ENCODE measurements around the gene SLC1A3. TPM values are rescaled to one million over a fixed set of nuclear protein-coding genes. Genes with fewer than 3 reads are reported as not detected.
"Not testable (repeated sequence)": the region's sequence is repeated elsewhere in the genome, so short reads cannot be mapped to it uniquely, and the experiment has no call there.

The SLC1A3 gene
- not detected in 2 replicates for total RNA-seq

DNA sequence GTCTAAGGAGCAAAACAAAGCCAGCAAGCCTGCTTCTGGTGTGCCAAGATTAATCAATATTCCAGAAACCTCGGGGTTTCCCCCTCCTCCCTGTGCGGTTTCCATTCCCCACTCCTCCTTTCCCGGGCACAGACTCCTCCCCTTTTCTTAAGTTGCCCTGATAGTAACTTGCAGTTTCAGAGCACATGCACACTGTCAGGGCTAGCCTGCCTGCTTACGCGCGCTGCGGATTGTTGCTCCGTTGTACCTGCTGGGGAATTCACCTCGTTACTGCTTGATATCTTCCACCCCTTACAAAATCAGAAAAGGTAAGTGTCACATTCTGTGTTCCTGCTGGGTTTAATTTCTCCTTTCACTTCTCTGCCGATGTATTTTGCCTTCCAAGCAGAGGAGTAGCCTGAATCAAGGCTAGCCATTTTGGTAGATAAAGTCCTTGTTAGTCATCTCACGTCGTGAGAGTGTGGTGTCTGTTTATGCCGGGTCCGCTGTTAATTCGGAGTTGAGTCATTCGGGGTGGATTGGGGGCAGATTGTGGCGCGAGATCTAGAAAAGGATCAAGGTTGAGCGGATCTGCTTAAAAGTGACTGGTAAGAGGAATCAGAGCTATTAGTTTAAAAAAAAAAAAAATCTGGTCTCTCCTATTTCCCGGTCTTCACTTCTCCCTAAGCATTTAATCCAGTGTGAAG lies at the start of gene SLC1A3:
Gene SLC1A3, plus strand, starts transcription at position 179 of the 686 bp plus-strand sequence. CDS start 1,818 bp downstream, outside the sequence.
- intact Hi-C loops (cut with micrococcal nuclease) = no loop called here

DNA sequence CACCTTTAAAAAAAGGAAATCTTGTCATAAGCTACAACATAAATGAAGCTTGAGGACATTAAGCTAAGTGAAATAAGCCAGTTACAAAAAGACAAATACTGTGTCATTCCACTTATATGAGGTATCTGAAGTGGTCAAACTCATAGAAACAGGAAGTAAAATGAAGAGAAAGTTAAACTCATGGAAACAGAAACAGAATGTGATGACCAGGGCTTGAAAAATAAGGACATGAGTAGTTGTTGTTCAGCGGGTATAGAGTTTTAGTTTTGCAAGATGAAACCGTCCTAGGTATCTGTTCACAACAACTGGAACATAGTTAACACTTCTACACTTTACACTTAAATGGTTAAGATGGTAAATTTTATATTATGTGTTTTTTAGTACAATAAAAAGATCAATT lies 47.8 kb upstream of the SLC1A3 start:
- intact Hi-C loops (cut with micrococcal nuclease) = no loop called here

DNA sequence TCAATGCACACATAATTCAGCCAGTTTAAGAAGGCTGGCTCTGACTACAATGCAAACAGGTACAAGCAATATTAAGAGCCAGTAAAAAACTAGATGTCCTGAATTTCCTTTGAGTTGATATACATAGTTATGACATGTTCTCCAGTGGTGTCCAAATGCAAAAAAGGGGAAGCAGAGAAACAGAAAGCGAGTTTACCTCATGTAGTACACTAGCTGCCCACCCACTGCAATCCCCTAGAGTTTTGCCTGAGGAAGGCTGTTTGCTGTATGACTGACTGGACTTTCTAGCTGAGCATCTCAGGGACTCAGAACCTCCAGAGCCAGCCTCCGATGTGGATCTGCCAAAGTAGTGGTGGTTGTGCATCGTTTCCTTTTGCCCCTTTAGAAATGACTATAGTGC lies 44.8 kb upstream of the SLC1A3 start:
- intact Hi-C loops (cut with micrococcal nuclease) = no loop called here

DNA sequence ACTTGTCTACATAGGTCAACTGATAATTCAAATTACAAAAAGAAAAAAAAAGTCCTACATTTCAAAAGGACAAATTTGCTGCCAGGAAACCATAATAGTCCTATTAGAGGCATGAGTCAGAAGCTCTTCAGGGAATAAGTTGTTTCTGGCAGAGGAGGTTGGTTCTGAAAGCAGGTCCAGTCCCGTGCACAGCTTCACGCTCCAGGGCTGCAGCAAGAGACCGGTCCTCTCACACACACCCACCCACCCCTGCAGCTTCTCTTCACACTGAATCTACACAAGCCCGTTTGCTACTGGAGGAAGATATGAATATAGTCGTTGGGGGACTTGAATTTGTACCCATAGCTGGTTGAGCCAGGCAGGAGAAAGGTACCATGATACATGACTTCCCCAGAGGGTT lies 36.9 kb upstream of the SLC1A3 start:
- intact Hi-C loops (cut with micrococcal nuclease) = no loop called here

DNA sequence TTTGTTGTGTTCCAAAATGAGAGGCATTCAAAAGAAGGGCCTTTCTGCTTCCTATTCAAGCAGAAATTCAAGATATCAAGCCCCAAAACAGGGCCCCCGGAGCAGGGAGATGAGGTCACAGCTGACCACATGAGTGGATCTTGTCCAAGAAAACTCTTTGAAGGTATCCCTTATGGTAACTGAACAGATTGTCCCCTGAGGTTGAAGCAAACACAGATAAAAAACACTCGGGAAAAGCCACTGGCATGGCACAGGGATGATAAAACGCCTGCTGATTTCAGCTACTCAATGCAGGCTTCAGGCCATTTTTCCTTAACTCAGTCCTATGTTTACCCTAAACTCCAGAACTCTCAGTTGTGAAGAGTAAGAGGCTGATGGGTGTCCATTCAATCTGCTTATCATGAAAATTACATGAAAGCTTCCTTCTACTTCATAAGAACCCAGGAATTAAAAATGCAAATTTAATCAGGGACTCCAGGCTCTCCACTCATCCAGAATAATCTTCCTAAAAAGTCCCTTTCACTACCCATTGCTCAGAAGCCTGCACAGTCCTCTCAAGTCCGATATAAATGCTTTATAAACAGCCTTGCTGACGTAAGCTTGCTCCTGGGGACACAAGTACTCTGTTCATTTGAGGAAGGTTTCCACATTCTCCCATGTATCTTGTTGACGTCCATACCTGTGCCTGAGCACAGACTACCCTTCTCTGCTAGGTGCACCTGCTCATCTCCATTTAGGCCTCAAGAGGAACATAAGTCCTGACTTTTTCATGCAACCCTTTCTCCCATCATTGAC lies 35.9 kb upstream of the SLC1A3 start:
- intact Hi-C loops (cut with micrococcal nuclease) = no loop called here

DNA sequence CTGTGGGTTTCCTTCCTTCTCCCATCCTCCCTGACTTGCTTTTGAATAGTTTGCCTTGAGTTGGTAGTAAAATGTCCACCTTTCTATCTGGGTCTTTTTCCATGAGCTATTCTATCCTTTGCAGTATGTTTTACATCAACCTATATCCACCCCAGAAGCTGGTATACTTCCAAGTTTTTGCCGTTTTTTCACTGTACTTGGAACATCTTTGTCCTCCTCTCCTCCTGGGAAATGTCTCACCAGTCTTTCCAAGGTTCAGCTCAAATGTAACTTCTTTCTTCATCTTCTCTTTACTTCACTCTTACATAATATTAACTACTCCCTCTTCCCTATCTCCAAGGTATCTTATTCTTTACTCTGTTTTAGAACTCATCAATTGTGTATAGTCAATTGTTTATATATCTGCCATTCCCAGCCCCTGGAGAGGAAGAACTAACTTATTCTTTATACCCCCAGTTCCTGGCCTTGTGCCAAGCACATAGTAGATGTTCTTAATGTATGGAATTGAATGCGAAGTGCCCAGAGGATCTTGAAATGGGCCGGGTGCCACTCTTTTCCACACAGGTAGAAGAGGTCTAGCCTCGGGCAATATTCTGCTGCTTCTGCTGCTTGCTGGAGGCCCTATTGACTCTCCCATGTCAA lies 34.9 kb upstream of the SLC1A3 start:
- intact Hi-C loops (cut with micrococcal nuclease) = no loop called here

DNA sequence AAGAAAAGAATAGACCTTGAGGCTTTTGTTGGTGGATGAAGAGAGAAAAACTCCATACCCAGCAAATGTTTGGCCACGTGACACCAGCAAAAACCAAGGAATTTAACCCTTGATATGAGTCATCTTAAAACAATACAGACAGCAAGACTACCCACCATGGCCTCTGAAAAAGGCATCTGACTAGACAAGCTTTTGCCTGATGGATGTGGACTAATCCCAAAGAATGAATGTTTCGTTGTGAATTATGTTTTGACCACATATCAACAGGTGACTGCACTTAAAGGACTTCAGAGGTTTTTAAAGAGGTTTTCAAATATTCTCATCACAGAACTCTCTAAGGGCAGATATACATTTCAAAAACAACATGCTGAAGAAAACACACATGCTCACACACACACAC lies 33.0 kb upstream of the SLC1A3 start:
- intact Hi-C loops (cut with micrococcal nuclease) = no loop called here

DNA sequence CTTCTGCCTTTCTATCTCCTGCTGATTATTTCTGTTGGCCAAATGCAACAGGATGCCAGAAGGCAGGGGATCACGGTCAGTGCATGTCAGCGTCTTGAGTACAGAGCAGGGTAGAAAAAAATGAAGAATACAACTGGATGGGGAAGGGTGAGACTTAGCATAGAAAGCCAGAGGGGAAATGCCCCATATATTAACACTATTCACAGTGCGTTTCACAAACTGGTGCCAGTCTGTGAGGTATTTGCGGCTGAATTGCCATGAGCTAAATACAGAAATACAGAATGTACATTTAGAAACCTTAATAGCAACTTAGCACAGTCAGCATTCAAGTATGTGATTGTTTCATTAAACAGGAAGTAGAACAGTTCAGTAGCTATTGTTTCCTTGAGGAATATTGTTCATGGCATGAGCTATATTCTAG lies 31.0 kb upstream of the SLC1A3 start:
- intact Hi-C loops (cut with micrococcal nuclease) = no loop called here

DNA sequence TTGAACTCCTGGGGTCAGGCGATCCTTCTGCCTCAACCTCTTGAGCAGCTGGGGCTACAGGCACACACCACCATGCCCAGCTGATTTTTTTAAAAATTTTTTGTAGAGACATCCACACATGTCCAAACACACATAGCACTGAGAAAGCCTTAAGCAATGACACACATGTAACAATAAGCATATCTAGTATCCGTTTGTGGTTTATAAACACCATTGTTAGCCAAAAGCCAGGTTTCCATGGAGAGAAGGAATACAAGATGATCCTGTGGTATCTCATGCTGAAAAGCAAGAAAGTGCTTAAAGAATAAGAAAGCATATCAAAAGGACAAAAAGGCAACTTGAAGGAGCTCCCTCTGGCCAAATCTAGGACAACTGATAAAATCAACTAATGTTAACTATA lies 29.7 kb upstream of the SLC1A3 start:
- intact Hi-C loops (cut with micrococcal nuclease) = no loop called here

DNA sequence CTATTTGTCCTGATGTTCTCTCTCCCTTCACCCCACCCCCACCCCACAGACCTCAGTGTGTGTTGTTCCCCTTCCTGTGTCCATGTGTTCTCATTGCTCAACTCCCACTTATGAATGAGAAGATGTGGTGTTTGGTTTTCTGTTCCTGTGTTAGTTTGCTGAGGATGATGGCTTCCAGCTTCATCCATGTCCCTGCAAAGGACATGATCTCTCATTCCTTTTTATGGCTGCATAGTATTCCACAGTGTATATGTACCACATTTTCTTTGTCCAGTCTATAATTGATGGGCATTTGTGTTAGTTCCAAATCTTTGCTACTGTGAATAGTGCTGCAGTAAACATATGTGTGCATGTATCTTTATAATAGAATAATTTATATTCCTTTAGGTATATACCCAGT lies 26.5 kb upstream of the SLC1A3 start:
- intact Hi-C loops (cut with micrococcal nuclease) = not testable (repeated sequence)

DNA sequence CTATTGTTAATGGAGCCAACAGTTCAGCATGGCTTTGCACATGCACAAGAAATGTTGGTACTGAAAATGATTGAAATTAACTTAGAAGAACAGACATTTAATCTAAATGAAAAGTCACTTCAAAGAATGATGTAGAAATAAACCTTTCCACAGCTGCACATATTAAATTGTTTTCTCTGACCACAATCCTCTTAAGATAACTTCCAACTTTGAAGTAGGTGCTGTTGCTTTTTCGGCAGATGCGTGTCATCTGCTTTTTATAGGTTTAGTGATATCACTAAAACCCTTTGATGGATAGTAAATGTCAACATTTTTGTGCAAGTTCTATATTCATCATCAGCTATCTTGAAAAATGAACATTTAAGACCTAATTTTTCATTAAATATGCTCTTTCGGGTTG lies 25.3 kb upstream of the SLC1A3 start:
- intact Hi-C loops (cut with micrococcal nuclease) = no loop called here

DNA sequence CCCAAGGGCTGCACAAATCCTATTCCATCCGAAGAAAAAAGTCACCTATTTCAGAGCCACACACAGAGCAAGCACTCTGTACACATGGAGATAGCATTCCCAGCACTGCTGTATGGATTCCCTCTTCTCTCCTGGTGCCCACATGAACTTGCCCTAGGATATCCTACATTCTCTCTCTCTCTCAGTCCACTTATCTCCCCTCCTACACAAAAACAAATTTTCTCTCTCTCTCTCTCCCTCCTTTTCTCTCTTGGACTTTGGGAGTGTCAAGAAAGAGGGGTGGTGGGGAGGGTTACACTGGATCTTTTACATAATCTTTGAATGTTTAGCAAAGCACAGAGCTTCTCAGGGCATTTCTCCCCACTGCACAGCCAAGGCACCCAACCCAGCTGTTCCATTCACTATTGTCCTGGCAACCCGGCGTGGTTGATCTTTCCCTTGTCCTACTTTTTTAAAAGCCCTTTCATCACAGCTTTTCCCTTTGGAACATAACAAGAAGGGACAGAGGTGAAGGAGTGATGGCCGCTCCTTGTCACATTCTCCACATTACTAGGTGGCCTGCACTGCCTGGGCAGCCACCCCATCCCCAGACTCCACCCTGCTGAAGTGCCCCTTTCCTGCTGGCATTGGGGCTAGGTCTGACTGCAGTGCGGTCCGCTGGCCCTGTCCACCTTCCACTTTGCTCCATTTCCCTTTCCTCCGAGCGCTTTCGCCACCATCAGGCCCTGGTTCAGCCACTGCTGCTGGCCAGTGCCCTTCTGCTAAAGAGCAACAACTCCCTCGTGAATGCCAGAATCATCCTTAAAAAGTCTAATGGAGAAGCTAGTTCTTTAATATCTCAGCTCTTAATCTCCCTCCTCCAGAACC lies 22.2 kb upstream of the SLC1A3 start:
- intact Hi-C loops (cut with micrococcal nuclease) = no loop called here

DNA sequence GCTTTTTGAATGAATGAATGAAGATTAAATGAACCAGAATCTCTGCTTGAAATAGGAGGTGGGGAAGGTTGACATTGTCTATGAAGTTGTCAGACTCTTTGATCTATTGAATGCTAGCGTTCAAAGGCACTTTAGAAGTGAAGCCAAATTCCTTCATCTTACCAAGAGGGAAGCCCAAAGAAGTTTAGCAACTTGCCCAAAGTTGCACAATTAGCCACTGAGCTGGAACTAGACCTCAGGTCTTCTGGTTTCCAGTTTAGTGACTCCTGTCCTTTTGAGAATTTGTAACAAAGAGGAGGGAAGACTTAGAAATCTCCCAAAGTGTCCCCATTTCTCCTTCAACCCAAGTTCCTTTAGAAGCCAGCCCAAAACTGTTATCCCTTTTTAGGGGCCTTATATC lies 20.7 kb upstream of the SLC1A3 start:
- intact Hi-C loops (cut with micrococcal nuclease) = no loop called here

DNA sequence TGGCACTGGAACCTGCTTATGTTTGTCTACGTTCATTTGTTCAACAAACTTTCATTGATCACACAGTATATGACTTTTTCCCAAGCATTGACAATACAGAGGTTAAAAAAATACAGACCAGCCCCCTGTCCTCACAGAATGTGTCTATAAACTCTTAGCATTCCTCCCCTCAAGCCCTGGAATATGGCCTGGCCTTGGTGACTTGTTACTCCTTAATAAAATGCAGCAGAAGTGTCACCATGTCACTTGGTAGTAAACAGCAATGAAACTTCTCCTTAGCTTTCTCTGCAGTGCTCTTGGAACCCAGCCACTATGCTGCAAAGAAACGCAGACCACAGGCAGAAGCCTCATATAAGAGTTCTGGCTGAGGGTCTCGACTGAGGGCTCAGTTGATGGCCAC lies 19.1 kb upstream of the SLC1A3 start:
- intact Hi-C loops (cut with micrococcal nuclease) = no loop called here

DNA sequence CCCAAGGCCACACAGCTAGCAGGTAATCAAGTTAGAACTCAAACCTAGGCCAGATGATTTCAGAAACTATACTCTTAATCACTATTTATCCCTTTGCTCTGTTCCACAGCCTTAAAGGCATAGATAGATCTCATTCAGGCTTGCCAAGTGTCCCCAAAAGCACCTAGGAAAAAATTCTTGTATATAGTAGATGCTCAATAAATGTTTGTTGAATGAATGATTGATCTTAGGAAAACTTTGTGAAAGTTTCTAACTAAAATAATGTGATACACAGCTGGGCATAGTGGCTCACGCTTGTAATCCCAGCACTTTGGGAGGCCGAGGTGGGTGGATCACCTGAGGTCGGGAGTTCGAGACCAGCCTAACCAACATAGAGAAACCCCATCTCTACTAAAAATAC lies 16.7 kb upstream of the SLC1A3 start:
- intact Hi-C loops (cut with micrococcal nuclease) = not testable (repeated sequence)

DNA sequence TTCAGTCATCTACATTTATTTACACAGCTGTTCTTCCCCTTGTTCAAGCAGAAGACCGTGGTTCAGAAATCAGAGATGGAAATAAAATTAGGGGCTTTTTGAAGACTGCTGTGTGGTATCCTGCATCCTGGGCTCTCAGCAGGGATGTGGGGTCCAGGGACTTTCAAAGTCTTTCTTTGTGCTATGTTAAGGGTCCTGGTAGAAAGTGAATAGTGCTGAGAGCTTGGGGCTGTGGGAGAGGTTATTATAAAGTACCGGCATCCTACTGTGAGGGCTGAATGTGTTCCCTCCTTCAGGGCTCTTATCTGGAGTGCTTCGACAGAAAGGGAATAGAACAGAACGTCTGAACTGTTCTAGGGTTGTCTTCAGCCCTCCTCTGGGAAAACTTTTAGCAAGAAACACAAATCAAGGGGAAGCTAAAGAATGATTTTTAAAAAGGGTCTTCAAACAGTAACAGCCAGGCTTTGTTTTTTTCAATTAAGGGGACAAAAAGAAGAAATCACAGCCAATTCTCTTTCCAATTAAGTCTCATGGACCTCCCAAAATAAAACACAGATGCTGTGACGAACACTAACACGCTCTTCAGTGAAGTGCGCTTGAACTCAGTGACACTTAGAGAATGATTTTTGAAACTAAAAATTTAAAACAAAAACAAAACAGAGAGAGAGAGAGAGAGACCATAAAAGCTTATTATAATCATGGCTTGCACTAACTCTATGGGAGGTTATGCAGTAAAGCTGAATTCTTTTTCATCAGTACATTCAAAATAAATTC lies 15.7 kb upstream of the SLC1A3 start:
- intact Hi-C loops (cut with micrococcal nuclease) = no loop called here

DNA sequence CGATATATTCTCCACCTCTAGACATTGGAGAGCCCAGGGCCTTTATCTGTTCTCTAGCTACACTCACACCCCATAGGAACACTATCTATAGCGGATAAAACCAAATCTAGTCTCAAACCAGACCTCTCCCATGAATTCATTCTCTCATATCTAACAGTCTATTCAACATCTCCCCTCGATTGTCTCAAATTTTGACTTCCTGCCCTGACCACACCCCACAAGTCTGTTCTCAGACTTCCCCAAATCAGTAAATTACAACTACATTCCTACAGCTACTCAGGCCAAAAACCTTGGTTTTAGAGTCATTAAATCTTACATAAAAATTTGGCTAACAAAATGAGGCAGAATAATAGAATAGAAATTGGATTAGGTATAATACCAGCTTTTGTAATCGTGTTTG lies 12.5 kb upstream of the SLC1A3 start:
- intact Hi-C loops (cut with micrococcal nuclease) = no loop called here

DNA sequence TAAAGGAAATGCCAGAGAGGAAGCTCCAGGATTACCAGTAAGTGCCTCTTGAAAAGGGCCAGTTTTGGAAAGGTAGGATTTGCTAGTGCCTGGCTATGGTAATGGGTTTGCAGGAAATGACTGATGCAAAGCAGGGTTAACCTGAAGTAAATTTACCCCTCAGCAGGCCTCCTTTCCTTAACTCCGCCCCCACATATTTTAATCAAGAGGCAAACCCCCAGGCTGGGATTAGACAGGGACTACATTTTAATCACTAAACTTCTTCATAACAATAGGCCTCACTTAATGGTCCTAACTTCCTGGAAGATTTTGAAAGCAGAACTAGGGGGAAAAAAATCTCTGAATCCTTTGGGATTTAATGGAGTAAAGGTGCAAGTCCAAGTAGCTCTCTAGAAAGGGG lies 10.2 kb upstream of the SLC1A3 start:
- intact Hi-C loops (cut with micrococcal nuclease) = no loop called here

DNA sequence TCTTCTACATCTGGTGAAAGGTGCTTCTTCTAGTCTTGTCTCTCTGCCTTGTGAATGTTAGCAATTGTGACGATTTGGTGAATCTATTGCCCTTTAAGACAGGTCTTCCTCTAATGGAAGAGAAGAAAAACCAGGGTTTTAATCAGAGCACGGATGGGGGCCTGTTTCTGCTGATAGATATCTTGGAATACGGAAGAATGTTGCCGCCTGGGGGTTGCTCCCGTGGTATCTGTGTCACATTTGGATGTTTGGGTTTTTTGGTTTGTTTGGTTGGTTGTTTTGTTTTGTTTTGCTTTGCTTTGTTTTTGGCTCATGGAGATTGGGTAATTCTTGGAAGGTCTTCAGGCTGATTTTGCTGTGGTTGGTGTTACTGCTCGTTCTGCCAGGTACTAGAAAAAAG lies 9.7 kb upstream of the SLC1A3 start:
- intact Hi-C loops (cut with micrococcal nuclease) = no loop called here

DNA sequence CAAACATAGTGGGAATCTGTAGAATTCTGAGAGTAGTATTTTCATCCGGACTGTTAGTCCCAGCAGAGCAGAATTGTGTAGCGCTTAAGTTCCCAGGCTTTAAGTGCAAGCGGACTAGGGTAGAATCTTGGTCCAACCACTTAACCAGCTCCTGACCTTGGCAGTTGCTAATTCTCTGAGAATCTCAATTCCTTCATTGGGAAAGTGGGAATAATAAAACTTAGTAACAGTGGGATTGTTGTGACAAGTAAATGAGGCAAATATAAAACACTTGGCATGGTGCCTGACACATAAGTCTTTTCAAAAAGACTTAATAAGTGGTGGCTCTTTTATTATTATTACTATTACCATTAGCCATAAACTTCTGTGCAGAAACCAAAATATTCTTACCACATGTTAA lies 8.4 kb upstream of the SLC1A3 start:
- intact Hi-C loops (cut with micrococcal nuclease) = no loop called here

Data from T-helper 2 cell treated with Interferon-gamma antibody and Interleukin-4, amounts not matched to agents 100 ng/mL and 5 ng/mL, for 36 hours (primary cell).